Fibroblast of lung (primary cell): ENCODE measurements around the gene DET1. TPM values are rescaled to one million over a fixed set of nuclear protein-coding genes. Genes with fewer than 3 reads are reported as not detected.
"Not testable (repeated sequence)": the region's sequence is repeated elsewhere in the genome, so short reads cannot be mapped to it uniquely, and the experiment has no call there.

Experiments used
- DNase-seq, 2 donors: peaks; one replicate each; pipeline versions ENCODE4 v3.0.0 to v3.0.0-alpha.2; 2010; ENCODE audit warnings: low read depth in 2 of 2
- H2AFZ ChIP-seq: 2 replicates; pipeline ENCODE4 v1.5.1; 2012; ENCODE audit warnings: low read length, control low read depth, inconsistent platforms
- H3K27ac ChIP-seq: 2 replicates; pipeline ENCODE4 v1.5.1; 2011; ENCODE audit warnings: low read length, control low read depth; ENCODE audit not compliant: insufficient read depth
- H3K27me3 ChIP-seq: 2 replicates; pipeline ENCODE4 v1.5.1; 2011; ENCODE audit warnings: mild to moderate bottlenecking, low read length; ENCODE audit not compliant: control insufficient read depth, insufficient read depth
- H3K36me3 ChIP-seq: 2 replicates; pipeline ENCODE4 v1.5.1; 2011; ENCODE audit warnings: low read length; ENCODE audit not compliant: control insufficient read depth, insufficient read depth
- H3K4me1 ChIP-seq: 2 replicates; pipeline ENCODE4 v1.5.1; 2011; ENCODE audit warnings: low read length; ENCODE audit not compliant: control insufficient read depth, insufficient read depth; ENCODE audit errors: extremely low read depth
- H3K4me2 ChIP-seq: 2 replicates; pipeline ENCODE4 v1.5.1; 2011; ENCODE audit warnings: low read length, control low read depth; ENCODE audit not compliant: insufficient read depth; ENCODE audit errors: extremely low read depth
- H3K4me3 ChIP-seq, 4 experiments: fragments of 200-600 bp in 1 of 4; sonication (generic) in 1 of 4; replicated peaks in 1 of 4; 2 replicates each; pipeline ENCODE4 v1.5.1; 2011 to 2016; ENCODE audit warnings: low read length in 4 of 4, low read depth in 3 of 4, mild to moderate bottlenecking in 3 of 4, control low read depth in 2 of 4, inconsistent platforms in 1 of 4, mixed read lengths in 1 of 4; ENCODE audit not compliant: insufficient read depth in 1 of 4; ENCODE audit errors: control extremely low read depth in 1 of 4
- H3K79me2 ChIP-seq: 2 replicates; pipeline ENCODE4 v1.5.1; 2012; ENCODE audit warnings: mild to moderate bottlenecking, low read length, inconsistent platforms; ENCODE audit not compliant: control insufficient read depth, insufficient read depth
- H3K9ac ChIP-seq: 2 replicates; pipeline ENCODE4 v1.5.1; 2011; ENCODE audit warnings: mild to moderate bottlenecking, low read length, control low read depth; ENCODE audit not compliant: insufficient read depth
- H3K9me3 ChIP-seq: 2 replicates; pipeline ENCODE4 v1.5.1; 2012; ENCODE audit warnings: low read depth, low read length; ENCODE audit not compliant: control insufficient read depth, insufficient read depth
- H4K20me1 ChIP-seq: 2 replicates; pipeline ENCODE4 v1.5.1; 2011; ENCODE audit warnings: low read length; ENCODE audit not compliant: control insufficient read depth, insufficient read depth; ENCODE audit errors: extremely low read depth
- EZH2 ChIP-seq: IDR thresholded peaks from 2 replicates; pipeline ENCODE4 v1.5.1; 2012; ENCODE audit warnings: low read length, control low read depth, mild to moderate bottlenecking; ENCODE audit errors: missing control alignments
- polyA plus RNA-seq, 2 donors: library from polyadenylated mRNA; depleted of rRNA in 1 of 2; stranded (reverse) in 1 of 2; unstranded in 1 of 2; fragments of >200 nt; gene quantifications; 2 replicates each; pipeline ENCODE4 v1.2.1, GENCODE V29; 2011 to 2012; ENCODE audit warnings: missing spikeins in 1 of 2
- total RNA-seq: library from RNA; depleted of rRNA; stranded (reverse); fragments of >200 nt; gene quantifications from 2 replicates; pipeline ENCODE4 v1.2.1, GENCODE V29; 2014
- TF ChIP-seq, protein P1 (sequence below), 2 donors: IDR thresholded peaks in 1 of 2; conservative IDR thresholded peaks in 1 of 2; 1 replicate in 1 of 2; 2 replicates in 1 of 2; pipeline ENCODE4 v1.5.1; 2011 to 2012; ENCODE audit warnings: low read length in 2 of 2, control low read depth in 1 of 2, inconsistent platforms in 1 of 2, low read depth in 1 of 2, mild to moderate bottlenecking in 1 of 2

Gene DET1
- total and polyA plus RNA-seq, 2 donors (not counting 1 experiment from before 2014, with no cell fraction given), result 6.4 to 8.9 TPM

DNA sequence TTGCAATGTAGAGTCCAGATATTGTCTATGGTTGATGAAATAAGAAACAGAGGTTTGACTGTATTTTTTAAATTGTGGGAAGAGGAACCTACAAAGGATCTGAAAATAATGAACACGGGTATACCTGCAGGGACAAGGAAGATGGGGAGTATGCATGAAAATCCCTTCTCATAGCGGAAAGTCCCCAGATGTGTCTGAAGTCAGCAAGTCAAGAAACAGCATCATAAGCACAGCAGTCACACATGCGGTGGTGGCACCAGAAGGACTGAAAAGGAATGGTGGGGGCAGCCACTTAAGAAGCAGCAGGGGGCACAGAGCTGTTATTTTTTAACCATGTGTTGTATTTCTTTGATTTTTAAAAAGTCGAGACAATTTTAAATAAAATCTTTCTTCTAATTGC is 74.3 kb downstream of the DET1 start:
- no peaks in the 10 kb centered on the region for H3K27me3 ChIP-seq
- H3K4me2 ChIP-seq, result no peak overlapping the region
- no peak overlapping the region for H3K27ac ChIP-seq
- DNase-seq, result no peak
- peaks cover 1% of the 10 kb centered on the region for H3K36me3 ChIP-seq
- H3K79me2 ChIP-seq, result peaks cover 15% of the 10 kb centered on the region
- no peak for TF ChIP-seq EZH2
- TF ChIP-seq, protein P1, sequence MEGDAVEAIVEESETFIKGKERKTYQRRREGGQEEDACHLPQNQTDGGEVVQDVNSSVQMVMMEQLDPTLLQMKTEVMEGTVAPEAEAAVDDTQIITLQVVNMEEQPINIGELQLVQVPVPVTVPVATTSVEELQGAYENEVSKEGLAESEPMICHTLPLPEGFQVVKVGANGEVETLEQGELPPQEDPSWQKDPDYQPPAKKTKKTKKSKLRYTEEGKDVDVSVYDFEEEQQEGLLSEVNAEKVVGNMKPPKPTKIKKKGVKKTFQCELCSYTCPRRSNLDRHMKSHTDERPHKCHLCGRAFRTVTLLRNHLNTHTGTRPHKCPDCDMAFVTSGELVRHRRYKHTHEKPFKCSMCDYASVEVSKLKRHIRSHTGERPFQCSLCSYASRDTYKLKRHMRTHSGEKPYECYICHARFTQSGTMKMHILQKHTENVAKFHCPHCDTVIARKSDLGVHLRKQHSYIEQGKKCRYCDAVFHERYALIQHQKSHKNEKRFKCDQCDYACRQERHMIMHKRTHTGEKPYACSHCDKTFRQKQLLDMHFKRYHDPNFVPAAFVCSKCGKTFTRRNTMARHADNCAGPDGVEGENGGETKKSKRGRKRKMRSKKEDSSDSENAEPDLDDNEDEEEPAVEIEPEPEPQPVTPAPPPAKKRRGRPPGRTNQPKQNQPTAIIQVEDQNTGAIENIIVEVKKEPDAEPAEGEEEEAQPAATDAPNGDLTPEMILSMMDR (conservative IDR thresholded peaks at IDR 0.05 in 1 of 2, IDR thresholded peaks at IDR 0.05 in 1 of 2; ENCODE audit: low read depth in 1 of 2, low read length in 2 of 2), result no peak
- no peaks in the 10 kb centered on the region for H4K20me1 ChIP-seq
- H2AFZ ChIP-seq, result no peak overlapping the region
- H3K9me3 ChIP-seq, result no peaks in the 10 kb centered on the region
- peaks cover 8% of the 10 kb centered on the region for H3K4me1 ChIP-seq
- H3K4me3 ChIP-seq, result no peak overlapping the region
- no peak overlapping the region for H3K9ac ChIP-seq

DNA sequence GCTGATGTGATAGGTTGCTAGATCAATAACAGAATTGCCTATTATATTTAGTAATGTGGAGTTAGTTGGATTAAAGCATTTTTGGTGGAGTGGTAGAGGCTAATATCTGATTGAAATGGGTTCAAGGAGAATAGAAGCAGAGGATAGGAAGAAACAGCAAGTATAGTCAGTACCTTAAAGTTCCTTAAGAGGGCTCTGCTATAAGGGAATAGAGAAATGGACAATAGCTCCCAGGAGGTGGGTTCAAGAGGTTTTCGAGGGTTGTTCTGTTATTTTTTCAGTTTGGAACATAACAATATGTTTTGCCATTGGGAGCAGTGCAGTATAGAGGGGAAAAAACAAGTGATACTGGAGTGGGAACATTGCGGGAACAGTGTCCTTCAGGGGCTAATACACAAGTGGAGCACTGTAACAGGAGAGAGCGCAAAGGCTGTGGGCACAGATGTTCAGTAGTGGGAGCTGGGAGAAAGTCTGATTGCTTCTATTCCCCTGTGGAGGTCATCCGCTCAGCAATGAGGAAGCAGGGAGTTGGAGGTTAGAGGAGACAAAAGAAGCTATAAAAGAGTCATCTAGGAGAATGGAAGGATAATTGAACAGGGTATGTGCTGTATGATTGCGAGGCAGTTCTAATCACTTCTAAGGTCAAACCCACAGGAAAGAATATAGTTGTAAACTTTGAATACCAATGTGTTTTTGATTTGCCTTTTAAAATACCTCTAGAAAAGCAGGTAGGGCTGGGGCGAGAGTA is 75.7 kb downstream of the DET1 start:
- no peak for DNase-seq
- Histone ChIP-seq H2AFZ (no peak overlapping the region), H3K36me3 (peaks cover 1% of the 10 kb centered on the region), H3K79me2 (peaks cover 25% of the 10 kb centered on the region), H3K27me3 (no peaks in the 10 kb centered on the region), H3K9ac (no peak overlapping the region), H3K27ac (no peak overlapping the region), H3K4me2 (no peak overlapping the region), H3K9me3 (no peaks in the 10 kb centered on the region), H4K20me1 (no peaks in the 10 kb centered on the region), H3K4me3 (no peak overlapping the region), H3K4me1 (peaks cover 10% of the 10 kb centered on the region)
- no peak for TF ChIP-seq EZH2
- TF ChIP-seq, protein P1 (conservative IDR thresholded peaks at IDR 0.05 in 1 of 2, IDR thresholded peaks at IDR 0.05 in 1 of 2; ENCODE audit: low read depth in 1 of 2, low read length in 2 of 2), result no peak

DNA sequence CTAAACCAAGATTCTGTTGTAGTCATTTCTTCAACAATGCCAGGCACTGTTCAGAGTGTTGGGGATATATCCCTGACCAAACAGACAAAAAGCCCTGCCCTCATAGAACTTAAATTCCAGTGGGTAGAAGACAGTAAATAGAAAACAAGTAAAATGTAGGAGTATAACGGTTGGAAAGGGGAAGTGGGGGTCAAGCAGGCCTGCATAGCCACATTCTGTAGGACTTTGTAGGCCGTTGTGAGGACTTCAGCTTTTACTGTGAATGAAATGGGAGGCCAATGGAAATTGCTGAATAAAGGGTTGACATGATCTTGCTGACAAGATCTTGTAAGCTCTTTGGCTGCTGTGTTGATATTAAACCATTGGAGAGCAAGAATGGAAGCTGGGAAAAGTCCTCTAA is 77.2 kb downstream of the DET1 start:
- Histone ChIP-seq H2AFZ (no peak overlapping the region), H4K20me1 (no peaks in the 10 kb centered on the region), H3K27me3 (no peaks in the 10 kb centered on the region), H3K36me3 (peaks cover 1% of the 10 kb centered on the region), H3K9ac (no peak overlapping the region), H3K9me3 (no peaks in the 10 kb centered on the region), H3K27ac (no peak overlapping the region), H3K4me3 (no peak overlapping the region), H3K4me2 (no peak overlapping the region), H3K4me1 (peaks cover 10% of the 10 kb centered on the region), H3K79me2 (peaks cover 25% of the 10 kb centered on the region)
- TF ChIP-seq EZH2, result no peak
- TF ChIP-seq, protein P1 (conservative IDR thresholded peaks at IDR 0.05 in 1 of 2, IDR thresholded peaks at IDR 0.05 in 1 of 2; ENCODE audit: low read depth in 1 of 2, low read length in 2 of 2), result no peak
- DNase-seq, result no peak

DNA sequence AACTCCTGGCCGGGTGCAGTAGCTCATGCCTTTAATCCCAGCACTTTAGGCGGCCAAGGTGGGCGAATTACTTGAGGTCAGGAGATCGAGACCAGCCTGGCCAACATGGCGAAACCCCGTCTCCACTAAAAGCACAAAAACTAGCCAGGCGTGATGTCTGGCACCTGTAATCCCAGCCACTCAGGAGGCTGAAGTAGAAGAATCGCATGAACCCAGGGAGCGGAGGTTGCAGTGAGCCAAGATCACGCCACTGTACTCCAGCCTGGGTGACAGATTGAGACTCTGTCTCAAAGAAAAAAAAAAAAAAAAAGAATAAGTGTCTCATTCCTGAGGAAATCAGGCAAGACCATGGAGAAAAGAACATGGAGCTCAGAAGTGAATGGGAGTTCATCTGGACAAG is 77.8 kb downstream of the DET1 start:
- peaks cover 25% of the 10 kb centered on the region for H3K79me2 ChIP-seq
- DNase-seq, H4K20me1 ChIP-seq, H2AFZ ChIP-seq, H3K27me3 ChIP-seq, H3K9me3 ChIP-seq, H3K9ac ChIP-seq, H3K36me3 ChIP-seq: not testable (repeated sequence)
- H3K27ac ChIP-seq, result peak overlapping the region; percentile 96
- H3K4me1 ChIP-seq, result peaks cover 10% of the 10 kb centered on the region
- peak overlapping the region; percentile 84 for H3K4me2 ChIP-seq
- peak overlapping the region in 3 of 4 experiments; percentile 82 to 100 (median 95) for H3K4me3 ChIP-seq
